ENCODE data around the gene THSD7B.

- TF ChIP-seq PREB (CRISPR knock-in tag; IDR thresholded peaks at IDR 0.05) (no peak), E2F1 (CRISPR knock-in tag; IDR thresholded peaks at IDR 0.05) (no peak), ZNF395 (CRISPR knock-in tag; IDR thresholded peaks at IDR 0.05) (no peak), RB1 (IDR thresholded peaks at IDR 0.05; ENCODE audit: low read depth) (no peak), WHSC1 (IDR thresholded peaks at IDR 0.05; ENCODE audit: low read length) (no peak), FOXK1 (CRISPR knock-in tag; IDR thresholded peaks at IDR 0.05; ENCODE audit: borderline replicate concordance) (no peak), ARID2 (IDR thresholded peaks at IDR 0.05) (no peak), MED1 (CRISPR knock-in tag; IDR thresholded peaks at IDR 0.05; ENCODE audit: borderline replicate concordance) (no peak), EP300 (IDR thresholded peaks at IDR 0.05; ENCODE audit: low read length) (no peak)
Observed at GRCh38 chr2:137051778-137052398, 286.5 kb downstream of the THSD7B start.

Data from K562 (cell line).